GF-D8 (cell line): ENCODE measurements around the gene HMCES.
"Not testable (repeated sequence)": the region's sequence is repeated elsewhere in the genome, so short reads cannot be mapped to it uniquely, and the experiment has no call there.

ENCODE experiments used
- DNase-seq: peaks from one replicate; lab custom pipeline; 2025; lab: John Stamatoyannopoulos, UW

HMCES gene

DNA sequence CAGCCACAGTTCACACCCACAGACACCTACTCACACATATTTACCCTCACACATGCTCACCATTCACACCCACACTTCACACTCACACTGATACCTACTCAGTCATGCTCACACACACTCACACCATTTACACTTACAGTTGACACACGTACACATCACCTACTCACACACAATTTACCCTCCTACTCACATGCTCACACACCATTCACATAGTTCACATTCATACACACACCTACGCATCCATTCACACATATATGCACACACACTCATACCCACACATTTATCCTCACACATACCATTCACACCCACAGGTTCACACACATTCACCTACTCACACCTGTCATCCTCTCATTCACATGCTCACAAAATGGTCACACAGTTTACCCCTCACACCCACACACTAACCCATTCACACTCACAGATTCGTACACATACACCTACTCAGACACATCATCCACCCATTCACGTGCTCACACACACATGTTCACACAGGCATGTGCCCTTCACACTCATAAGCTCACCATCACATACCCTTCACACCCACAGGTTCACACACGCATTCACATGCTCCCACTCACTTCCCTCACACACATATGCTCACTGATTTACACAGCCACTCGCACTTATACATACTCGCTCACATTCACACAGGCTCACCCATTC, 42.3 kb downstream of the HMCES start:
- no peak for DNase-seq

DNA sequence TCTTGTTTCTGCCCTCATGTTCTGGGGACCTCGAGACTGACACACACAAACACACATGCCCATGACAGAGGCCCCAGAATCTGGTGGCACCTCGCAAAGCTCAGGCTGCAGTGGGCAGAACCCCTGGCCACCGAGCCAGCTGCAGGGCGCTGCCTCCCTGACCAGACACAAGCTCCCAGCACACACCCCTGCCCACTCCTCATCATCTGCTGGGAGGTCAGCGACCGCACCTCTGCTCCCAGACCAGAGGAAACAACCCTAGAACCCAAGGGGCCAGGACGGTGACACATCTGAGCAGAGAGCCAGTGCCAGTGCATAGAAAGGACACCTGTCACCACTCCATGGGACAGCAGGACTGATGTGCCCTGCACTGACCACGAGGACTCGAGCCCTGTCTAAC, 43.2 kb downstream of the HMCES start:
- no peak for DNase-seq

- DNase-seq, result no peak
Measured at GRCh38 chr3:129323651-129324294, 45.1 kb downstream of the HMCES start.

DNA sequence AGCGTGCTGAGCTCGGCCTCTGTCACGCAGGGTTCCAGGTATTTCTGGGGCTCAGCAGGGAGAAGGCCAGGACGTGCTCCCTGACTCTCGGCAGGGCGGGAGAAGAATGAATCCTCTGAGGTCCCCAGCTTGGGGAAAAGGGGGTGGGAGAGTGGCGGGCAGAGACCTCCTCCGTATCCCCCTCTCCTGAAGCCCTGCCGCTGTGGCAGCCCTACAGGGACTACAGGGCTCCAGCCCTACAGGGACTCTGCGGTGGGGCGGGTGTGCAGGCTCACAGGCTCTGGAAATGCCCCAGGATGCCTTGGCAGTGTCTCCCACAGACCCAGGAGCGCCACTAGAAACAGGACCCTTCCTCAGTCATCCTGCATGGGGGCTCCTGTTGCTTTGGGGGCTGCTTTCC, 46.2 kb downstream of the HMCES start:
- DNase-seq, result no peak

DNA sequence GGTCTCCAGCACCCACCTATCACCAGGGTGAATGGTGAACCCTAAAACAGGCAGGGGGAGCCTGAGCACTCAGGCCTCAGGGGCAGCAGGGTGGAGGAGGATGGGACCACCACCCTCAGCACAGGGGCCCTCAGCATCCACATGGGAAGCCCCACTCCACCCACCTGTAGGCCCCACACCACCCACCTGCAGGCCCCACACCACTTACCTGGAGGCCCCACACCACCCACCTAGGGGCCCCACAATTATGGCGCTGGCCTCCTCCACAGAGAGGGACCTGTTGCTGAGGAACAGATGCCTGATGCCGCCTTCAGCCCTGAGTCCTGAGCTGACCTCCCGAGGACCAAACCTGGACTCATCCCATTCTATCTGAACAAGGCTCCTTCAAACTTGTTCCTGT, 46.7 kb downstream of the HMCES start:
- DNase-seq, result no peak

- DNase-seq, result no peak
Measured at GRCh38 chr3:129326138-129326537, 47.5 kb downstream of the HMCES start.

DNA sequence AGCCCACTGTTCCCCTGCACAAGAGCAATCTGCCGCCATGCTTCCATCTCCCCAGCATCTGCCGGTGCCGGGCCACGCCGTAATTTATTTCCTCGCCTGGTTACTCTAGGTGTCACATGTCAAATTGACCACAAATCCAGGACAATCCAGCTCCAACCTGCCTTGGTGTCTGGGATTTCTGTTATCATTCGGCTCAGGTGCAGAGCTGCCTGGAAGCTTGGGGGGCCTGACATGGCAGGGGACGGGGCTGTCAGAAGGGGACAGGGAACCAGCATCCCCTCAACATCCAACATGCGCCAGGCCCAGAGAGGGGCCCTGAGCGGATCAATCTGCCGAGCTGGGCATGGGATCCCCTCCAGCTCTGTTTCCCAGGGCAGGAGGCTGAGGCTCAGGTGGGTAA, 47.9 kb downstream of the HMCES start:
- no peak for DNase-seq

- DNase-seq, result no peak
Measured at GRCh38 chr3:129327510-129327909, 48.8 kb downstream of the HMCES start.

GRCh38 chr3:129329858-129330257, 51.2 kb downstream of the HMCES start:
- DNase-seq, result no peak

DNA sequence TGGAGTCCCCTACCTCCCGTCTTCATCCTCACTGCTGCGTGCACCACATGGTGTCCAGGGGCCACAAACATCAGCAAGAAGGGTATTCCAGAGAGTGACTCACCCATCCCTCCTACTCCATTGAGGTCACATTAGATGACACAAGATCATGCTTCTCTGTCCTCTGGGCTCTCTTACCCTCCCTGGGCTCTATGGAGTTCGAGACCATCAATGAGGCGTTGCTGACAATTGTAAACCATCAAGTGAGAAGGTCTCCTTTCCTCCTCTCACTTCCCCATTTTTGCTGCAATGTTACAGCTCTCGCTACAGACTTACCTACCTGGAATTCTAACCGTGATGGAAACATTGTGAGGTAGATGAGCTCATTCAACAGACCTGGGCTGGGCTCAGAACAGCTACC, 51.7 kb downstream of the HMCES start:
- DNase-seq, result no peak

DNA sequence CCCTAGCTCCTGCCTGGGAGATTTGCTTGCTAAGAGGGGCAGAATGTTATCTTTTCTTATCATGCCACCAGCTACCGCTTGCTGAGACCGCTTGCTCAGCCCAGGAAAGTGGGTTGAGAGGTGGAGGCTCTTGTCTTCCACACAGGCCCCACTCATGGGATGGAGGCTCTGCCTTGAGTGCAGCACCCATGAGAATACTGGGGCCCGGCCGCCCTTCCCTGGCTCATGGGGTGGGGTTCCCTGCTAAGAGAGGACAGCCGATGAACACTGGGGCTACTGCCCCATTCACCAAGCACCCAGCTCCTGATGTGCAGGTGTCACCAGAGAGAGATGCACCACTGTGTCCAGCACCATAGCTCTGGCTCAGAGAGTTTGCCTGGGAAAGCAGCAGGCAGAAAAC, 55.2 kb downstream of the HMCES start:
- no peak for DNase-seq

- DNase-seq, result no peak
Measured at GRCh38 chr3:129336093-129336706, 57.5 kb downstream of the HMCES start.

- DNase-seq, result not testable (repeated sequence)
Measured at GRCh38 chr3:129337719-129338118, 59.0 kb downstream of the HMCES start.

DNA sequence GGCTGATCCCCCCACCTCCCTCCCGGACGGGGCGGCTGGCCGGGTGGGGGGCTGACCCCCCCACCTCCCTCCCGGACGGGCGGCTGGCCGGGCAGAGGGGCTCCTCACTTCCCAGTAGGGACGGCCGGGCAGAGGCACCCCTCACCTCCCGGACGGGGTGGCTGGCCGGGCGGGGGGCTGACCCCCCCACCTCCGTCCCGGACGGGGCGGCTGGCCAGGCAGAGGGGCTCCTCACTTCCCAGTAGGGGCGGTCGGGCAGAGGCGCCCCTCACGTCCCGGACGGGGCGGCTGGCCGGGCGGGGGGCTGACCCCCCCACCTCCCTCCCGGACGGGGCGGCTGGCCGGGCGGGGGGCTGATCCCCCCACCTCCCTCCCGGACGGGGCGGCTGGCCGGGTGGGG, 60.5 kb downstream of the HMCES start:
- not testable (repeated sequence) for DNase-seq

- not testable (repeated sequence) for DNase-seq
Measured at GRCh38 chr3:129339833-129340232, 61.2 kb downstream of the HMCES start.

DNA sequence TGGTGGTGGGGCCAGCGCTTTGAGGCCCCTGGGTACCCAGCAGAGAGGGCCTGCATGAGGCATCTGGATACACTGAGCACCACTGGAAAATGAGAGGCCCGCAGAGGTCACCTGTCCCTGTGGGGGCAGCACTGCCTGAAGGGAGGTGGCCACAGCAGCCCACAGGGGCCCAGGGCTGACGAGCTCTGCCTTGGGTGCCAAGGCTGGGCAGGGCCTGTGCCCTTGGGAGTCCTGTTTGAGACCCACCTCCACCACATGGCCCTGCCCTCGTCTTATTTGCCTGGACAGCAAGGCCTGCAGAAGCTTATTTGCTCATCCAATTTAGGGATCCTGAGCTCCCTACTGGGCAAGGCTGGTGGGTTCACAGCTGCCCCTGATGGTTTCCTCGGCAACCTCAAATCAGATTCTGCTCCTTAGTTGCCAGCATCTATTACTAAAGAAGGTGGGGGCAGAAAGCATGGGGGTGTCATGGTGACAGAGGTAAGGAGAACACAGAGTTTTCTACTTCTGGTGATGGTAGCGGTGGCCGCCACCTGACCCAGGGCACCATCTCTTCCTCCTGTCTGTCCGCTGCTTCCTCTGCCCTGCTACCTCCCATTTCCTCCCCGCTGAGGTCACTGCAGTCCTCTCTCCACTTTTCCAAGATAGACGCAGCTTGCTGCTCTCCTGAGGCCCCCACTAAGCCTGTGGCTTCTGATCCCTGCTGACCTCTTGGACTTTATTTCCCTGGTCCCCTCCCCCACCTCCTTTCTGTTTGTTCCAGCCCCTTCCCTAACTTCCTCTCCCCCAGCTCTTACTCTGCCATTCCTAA, 62.9 kb downstream of the HMCES start:
- no peak for DNase-seq

DNA sequence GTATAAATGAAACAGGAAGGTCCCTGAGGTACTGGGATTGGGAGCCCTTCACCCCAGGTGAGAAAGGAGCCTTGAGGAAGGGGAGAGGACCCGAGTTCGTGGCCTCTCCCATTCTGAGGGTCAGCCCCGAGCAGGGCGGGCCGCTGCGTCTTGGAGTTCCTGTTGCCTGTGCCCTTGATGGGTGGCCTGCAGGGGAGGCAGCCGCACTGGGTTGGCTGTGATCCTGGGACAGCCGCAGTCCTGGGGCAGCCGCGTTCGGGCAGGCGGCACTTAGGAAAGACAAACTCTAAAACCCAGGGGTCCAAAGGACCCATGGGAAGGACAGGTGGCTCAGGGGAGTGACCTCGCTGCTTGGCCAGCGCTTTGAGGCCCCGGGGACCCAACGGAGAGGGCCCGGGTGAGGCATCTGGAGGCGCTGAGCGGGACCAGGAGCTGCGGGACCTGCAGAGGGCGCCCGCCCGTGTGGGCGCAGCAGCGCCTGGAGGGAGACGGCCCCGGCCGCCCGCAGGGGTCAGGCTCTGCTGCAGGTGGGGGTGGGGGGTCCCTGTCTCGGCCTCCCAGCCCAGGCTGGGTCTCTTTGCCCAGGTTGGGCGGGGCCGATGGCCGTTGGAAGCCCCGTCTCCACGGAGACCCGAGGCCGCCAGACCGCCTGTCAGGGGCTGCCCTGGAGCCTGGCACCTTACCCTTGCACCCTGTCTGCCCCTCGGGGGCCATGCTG, 65.1 kb downstream of the HMCES start:
- DNase-seq, result no peak

DNA sequence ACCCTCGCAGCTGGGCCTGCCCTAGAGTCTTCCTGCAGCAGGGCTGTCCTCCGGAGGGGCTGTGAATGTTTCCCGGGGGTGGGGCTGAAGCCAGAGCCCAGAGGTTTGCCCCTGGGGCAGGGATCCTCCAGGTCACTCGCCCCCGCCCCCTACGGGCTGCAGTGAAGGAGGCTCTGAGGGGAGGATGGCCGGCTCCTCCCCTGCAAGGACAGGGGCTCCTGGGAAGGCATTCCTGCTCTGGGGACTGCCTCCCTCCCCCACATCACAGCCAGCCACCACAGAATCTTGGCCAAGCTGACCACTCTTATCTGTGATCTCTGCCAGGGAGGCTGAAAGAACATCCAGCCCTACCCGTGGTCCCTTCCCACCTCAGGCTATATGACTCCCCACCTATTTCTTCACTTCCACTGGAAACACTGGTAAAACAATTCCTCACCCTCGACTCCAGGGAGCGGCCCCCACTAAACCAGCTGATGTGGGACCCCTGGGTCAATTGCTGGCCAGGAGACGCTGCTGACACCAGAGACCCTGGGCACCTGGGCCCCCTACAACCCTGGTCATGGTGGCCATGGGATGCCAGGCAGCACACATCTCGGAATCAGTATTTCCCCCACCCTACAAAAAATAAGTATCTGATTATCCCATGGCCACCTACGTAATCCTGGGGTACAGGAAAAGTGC, 66.0 kb downstream of the HMCES start:
- DNase-seq, result no peak

GRCh38 chr3:129345281-129345680, 66.6 kb downstream of the HMCES start:
- no peak for DNase-seq

- no peak for DNase-seq
Measured at GRCh38 chr3:129345971-129346370, 67.3 kb downstream of the HMCES start.

DNA sequence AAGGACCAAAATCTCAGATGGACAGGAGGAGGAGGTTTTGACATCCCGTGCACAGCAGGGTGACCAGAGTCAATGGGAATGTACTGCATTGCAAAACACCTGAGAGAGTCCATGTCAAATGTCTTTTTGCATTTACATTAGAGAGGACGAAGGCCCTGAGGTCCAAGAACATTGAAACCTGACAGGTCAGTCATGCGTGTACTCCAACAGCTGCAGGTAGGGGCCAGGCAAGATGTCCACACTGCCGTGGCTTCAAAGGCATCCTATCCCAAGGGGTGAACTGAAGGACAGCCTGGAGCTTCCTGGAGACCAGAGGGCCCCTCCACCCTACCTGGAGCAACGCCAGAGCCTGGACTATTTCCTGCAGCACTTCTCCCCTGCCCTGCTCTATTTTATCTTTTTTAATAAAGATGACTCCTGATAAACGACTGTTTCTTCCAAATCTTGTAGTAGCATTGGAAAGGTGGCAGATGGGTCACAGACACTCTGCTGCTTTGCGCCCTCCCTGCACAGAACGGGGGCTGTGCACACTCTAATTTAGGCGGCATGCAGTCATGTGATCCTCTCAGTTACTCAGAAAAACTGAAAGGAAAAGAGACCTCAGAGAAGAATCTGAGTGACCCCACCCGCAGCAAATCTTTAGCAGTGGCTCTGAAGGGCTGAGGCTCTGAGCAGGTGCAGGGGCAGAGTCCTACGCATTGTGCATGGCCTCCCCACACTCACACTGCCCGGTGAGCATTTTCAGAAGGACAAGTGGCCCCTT, 68.2 kb downstream of the HMCES start:
- no peak for DNase-seq
